ENCODE measurements around the gene NCKAP1. TPM values are rescaled to one million over a fixed set of nuclear protein-coding genes. Genes with fewer than 3 reads are reported as not detected.
"Not testable (repeated sequence)": the region's sequence is repeated elsewhere in the genome, so short reads cannot be mapped to it uniquely, and the experiment has no call there.

NCKAP1 gene
- total and polyA plus RNA-seq, 4 donors: 36.4 to 194 (median 73.1) TPM

GRCh38 chr2:182887753-182888415 is 150.4 kb downstream of the NCKAP1 start:
- DNase-seq: no peak
- H3K4me3 ChIP-seq: no peak overlapping the region
- H3K27ac ChIP-seq (ENCODE audit: low read depth in 1 of 2, low read length in 1 of 2): no peak overlapping the region
- 88% methylated on average over 4 of the region's 4 CpGs for WGBS, 2 donors
- H3K4me1 ChIP-seq (ENCODE audit: control insufficient read depth in 5 of 5, insufficient read depth in 5 of 5, low read length in 5 of 5): peaks cover 0 to 2% (median 0%) of the 10 kb centered on the region in 5 donors
- H3K9me3 ChIP-seq (ENCODE audit: control insufficient read depth in 4 of 4, insufficient read depth in 3 of 4, low read length in 3 of 4): no peaks in the 10 kb centered on the region
- TF ChIP-seq, protein P1, sequence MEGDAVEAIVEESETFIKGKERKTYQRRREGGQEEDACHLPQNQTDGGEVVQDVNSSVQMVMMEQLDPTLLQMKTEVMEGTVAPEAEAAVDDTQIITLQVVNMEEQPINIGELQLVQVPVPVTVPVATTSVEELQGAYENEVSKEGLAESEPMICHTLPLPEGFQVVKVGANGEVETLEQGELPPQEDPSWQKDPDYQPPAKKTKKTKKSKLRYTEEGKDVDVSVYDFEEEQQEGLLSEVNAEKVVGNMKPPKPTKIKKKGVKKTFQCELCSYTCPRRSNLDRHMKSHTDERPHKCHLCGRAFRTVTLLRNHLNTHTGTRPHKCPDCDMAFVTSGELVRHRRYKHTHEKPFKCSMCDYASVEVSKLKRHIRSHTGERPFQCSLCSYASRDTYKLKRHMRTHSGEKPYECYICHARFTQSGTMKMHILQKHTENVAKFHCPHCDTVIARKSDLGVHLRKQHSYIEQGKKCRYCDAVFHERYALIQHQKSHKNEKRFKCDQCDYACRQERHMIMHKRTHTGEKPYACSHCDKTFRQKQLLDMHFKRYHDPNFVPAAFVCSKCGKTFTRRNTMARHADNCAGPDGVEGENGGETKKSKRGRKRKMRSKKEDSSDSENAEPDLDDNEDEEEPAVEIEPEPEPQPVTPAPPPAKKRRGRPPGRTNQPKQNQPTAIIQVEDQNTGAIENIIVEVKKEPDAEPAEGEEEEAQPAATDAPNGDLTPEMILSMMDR (IDR thresholded peaks at IDR 0.05; ENCODE audit: control extremely low read depth, extremely low read depth): no peak
- no peak for ATAC-seq (ENCODE audit: insufficient read depth, low FRiP score)
- H3K9ac ChIP-seq (ENCODE audit: insufficient read depth in 1 of 2, low read length in 2 of 2): no peak overlapping the region
- H3K36me3 ChIP-seq (ENCODE audit: control insufficient read depth in 4 of 4, insufficient read depth in 4 of 4, low read length in 4 of 4): no peaks in the 10 kb centered on the region
- no peaks in the 10 kb centered on the region for H3K27me3 ChIP-seq (ENCODE audit: control insufficient read depth in 3 of 3, insufficient read depth in 3 of 3, low read length in 2 of 3)

- DNase-seq (no peak), ATAC-seq (ENCODE audit: insufficient read depth, low FRiP score) (no peak)
- Histone ChIP-seq H3K9ac (ENCODE audit: insufficient read depth in 1 of 2, low read length in 2 of 2) (no peak overlapping the region), H3K4me3 (no peak overlapping the region), H3K4me1 (ENCODE audit: control insufficient read depth in 5 of 5, insufficient read depth in 5 of 5, low read length in 5 of 5) (peaks cover 0 to 2% (median 0%) of the 10 kb centered on the region in 5 donors), H3K27ac (ENCODE audit: low read depth in 1 of 2, low read length in 1 of 2) (no peak overlapping the region), H3K27me3 (ENCODE audit: control insufficient read depth in 3 of 3, insufficient read depth in 3 of 3, low read length in 2 of 3) (no peaks in the 10 kb centered on the region), H3K36me3 (ENCODE audit: control insufficient read depth in 4 of 4, insufficient read depth in 4 of 4, low read length in 4 of 4) (no peaks in the 10 kb centered on the region), H3K9me3 (ENCODE audit: control insufficient read depth in 4 of 4, insufficient read depth in 3 of 4, low read length in 3 of 4) (no peaks in the 10 kb centered on the region)
- WGBS, 2 donors: 65 to 72% methylated on average over 6 of the region's 6 CpGs
- TF ChIP-seq, protein P1 (IDR thresholded peaks at IDR 0.05; ENCODE audit: control extremely low read depth, extremely low read depth): no peak
Measured at GRCh38 chr2:182887093-182887492, 151.2 kb downstream of the NCKAP1 start.

DNA sequence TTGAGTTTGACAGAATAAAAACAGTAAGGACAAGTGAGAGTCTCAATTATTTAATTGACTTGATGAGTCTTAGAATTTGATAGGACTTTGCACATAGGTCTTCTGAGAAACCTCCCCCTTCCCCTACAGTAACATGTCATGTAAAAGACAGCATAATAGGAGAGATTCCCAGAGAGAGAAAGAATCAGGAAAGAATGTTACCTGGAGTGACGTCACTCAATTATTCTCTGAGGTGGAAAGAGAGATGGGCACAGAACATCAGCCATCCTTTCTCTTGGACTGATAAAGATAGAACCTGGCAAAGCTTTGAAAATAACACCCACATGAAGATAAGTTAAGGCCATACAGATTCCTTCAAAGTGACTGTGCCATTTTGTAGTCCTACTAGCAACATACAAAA is 152.5 kb downstream of the NCKAP1 start:
- H3K4me3 ChIP-seq: no peak overlapping the region
- DNase-seq (no peak), ATAC-seq (ENCODE audit: insufficient read depth, low FRiP score) (no peak)
- peaks cover 0 to 3% (median 0%) of the 10 kb centered on the region in 4 donors for H3K9me3 ChIP-seq (ENCODE audit: control insufficient read depth in 4 of 4, insufficient read depth in 3 of 4, low read length in 3 of 4)
- no peaks in the 10 kb centered on the region for H3K36me3 ChIP-seq (ENCODE audit: control insufficient read depth in 4 of 4, insufficient read depth in 4 of 4, low read length in 4 of 4)
- H3K27ac ChIP-seq (ENCODE audit: low read depth in 1 of 2, low read length in 1 of 2): no peak overlapping the region
- no peaks in the 10 kb centered on the region for H3K27me3 ChIP-seq (ENCODE audit: control insufficient read depth in 3 of 3, insufficient read depth in 3 of 3, low read length in 2 of 3)
- no peak overlapping the region for H3K9ac ChIP-seq (ENCODE audit: insufficient read depth in 1 of 2, low read length in 2 of 2)
- WGBS, 2 donors: 96 to 97% methylated on average over 1 of the region's 1 CpG
- TF ChIP-seq, protein P1 (IDR thresholded peaks at IDR 0.05; ENCODE audit: control extremely low read depth, extremely low read depth): no peak
- H3K4me1 ChIP-seq (ENCODE audit: control insufficient read depth in 5 of 5, insufficient read depth in 5 of 5, low read length in 5 of 5): no peaks in the 10 kb centered on the region

- H3K36me3 ChIP-seq (ENCODE audit: control insufficient read depth in 4 of 4, insufficient read depth in 4 of 4, low read length in 4 of 4): no peaks in the 10 kb centered on the region
- H3K9me3 ChIP-seq (ENCODE audit: control insufficient read depth in 4 of 4, insufficient read depth in 3 of 4, low read length in 3 of 4): peaks cover 0 to 3% (median 0%) of the 10 kb centered on the region in 4 donors
- no peak overlapping the region for H3K9ac ChIP-seq (ENCODE audit: insufficient read depth in 1 of 2, low read length in 2 of 2)
- no peaks in the 10 kb centered on the region for H3K4me1 ChIP-seq (ENCODE audit: control insufficient read depth in 5 of 5, insufficient read depth in 5 of 5, low read length in 5 of 5)
- WGBS, 2 donors: 75% methylated on average over 2 of the region's 2 CpGs
- DNase-seq (no peak), ATAC-seq (ENCODE audit: insufficient read depth, low FRiP score) (no peak)
- H3K27me3 ChIP-seq (ENCODE audit: control insufficient read depth in 3 of 3, insufficient read depth in 3 of 3, low read length in 2 of 3): no peaks in the 10 kb centered on the region
- H3K27ac ChIP-seq (ENCODE audit: low read depth in 1 of 2, low read length in 1 of 2): no peak overlapping the region
- no peak overlapping the region for H3K4me3 ChIP-seq
- TF ChIP-seq, protein P1 (IDR thresholded peaks at IDR 0.05; ENCODE audit: control extremely low read depth, extremely low read depth): no peak
Measured at GRCh38 chr2:182883451-182883850, 154.8 kb downstream of the NCKAP1 start.

DNA sequence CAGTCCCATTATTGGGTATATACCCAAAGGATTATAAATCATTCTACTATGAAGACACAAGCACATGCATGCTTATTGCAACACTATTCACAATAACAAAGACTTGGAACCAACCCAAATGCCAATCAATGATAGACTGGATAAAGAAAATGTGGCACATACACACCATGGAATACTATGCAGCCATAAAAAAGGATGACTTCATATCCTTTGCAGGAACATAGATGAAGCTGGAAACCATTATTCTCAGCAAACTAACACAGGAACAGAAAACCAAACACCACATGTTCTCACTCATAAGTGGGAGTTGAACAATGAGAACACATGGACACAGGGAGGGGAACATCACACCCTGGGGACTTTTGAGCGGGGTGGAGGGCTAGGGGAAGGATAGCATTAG is 158.2 kb downstream of the NCKAP1 start:
- not testable (repeated sequence) for H3K4me1 ChIP-seq (ENCODE audit: control insufficient read depth in 5 of 5, insufficient read depth in 5 of 5, low read length in 5 of 5); H3K9ac ChIP-seq (ENCODE audit: insufficient read depth in 1 of 2, low read length in 2 of 2); ATAC-seq (ENCODE audit: insufficient read depth, low FRiP score); H3K27me3 ChIP-seq (ENCODE audit: control insufficient read depth in 3 of 3, insufficient read depth in 3 of 3, low read length in 2 of 3); H3K9me3 ChIP-seq (ENCODE audit: control insufficient read depth in 4 of 4, insufficient read depth in 3 of 4, low read length in 3 of 4); H3K36me3 ChIP-seq (ENCODE audit: control insufficient read depth in 4 of 4, insufficient read depth in 4 of 4, low read length in 4 of 4); DNase-seq; H3K27ac ChIP-seq (ENCODE audit: low read depth in 1 of 2, low read length in 1 of 2); H3K4me3 ChIP-seq
- 83 to 90% methylated on average over 1 of the region's 1 CpG for WGBS, 2 donors

Data from lung (tissue), 12 donors.